ENCODE results near the gene PRR15L.
"Not testable (repeated sequence)": the region's sequence is repeated elsewhere in the genome, so short reads cannot be mapped to it uniquely, and the experiment has no call there.

Gene PRR15L

GRCh38 chr17:47956791-47957590, 692 bp downstream of the PRR15L start:
- DNase-seq, result no peak

GRCh38 chr17:47955497-47956461, 1.9 kb downstream of the PRR15L start:
- DNase-seq, result no peak

GRCh38 chr17:47953909-47954308, 3.8 kb downstream of the PRR15L start:
- no peak for DNase-seq

GRCh38 chr17:47952171-47953021, 5.3 kb downstream of the PRR15L start:
- no peak for DNase-seq

- DNase-seq, result no peak
These were observed 7.2 kb downstream of the PRR15L start for GRCh38 chr17:47950448-47950847.

- peak; percentile 6 for DNase-seq
These were observed 7.7 kb downstream of the PRR15L start for GRCh38 chr17:47949946-47950345.

GRCh38 chr17:47949197-47949759, 8.4 kb downstream of the PRR15L start:
- peak; percentile 78 for DNase-seq

- no peak for DNase-seq
These were observed 8.9 kb downstream of the PRR15L start for GRCh38 chr17:47948706-47949196.

- peak; percentile 82 for DNase-seq
These were observed 10.7 kb downstream of the PRR15L start for GRCh38 chr17:47946929-47947397.

- no peak for DNase-seq
These were observed 11.2 kb downstream of the PRR15L start for GRCh38 chr17:47946516-47946915.

GRCh38 chr17:47945529-47946508, 11.9 kb downstream of the PRR15L start:
- DNase-seq, result no peak

GRCh38 chr17:47945080-47945479, 12.6 kb downstream of the PRR15L start:
- peak; percentile 25 for DNase-seq

GRCh38 chr17:47942568-47942967, 15.1 kb downstream of the PRR15L start:
- no peak for DNase-seq

- no peak for DNase-seq
These were observed 15.6 kb downstream of the PRR15L start for GRCh38 chr17:47942096-47942510.

- DNase-seq, result peak; percentile 95
These were observed 16.2 kb downstream of the PRR15L start, which contains the start of gene PNPO for GRCh38 chr17:47941246-47942095. TSS of gene PNPO (plus strand) at chr17:47941571. CDS start at chr17:47941676, 105 bp downstream.

GRCh38 chr17:47937941-47938340, 19.7 kb downstream of the PRR15L start:
- no peak for DNase-seq

GRCh38 chr17:47935961-47936360, 21.7 kb downstream of the PRR15L start:
- DNase-seq, result no peak

GRCh38 chr17:47935468-47935867, 22.2 kb downstream of the PRR15L start:
- not testable (repeated sequence) for DNase-seq

- no peak for DNase-seq
These were observed 22.8 kb downstream of the PRR15L start for GRCh38 chr17:47934856-47935255.

- DNase-seq, result no peak
These were observed 25.8 kb downstream of the PRR15L start for GRCh38 chr17:47931848-47932247.

Data from CD4-positive, alpha-beta T cell treated with Interleukin-4 for 4 hours (primary cell).